ENCODE measurements around the gene PER1.

The PER1 gene

GRCh38 chr17:8091033-8091687, 61.0 kb downstream of the PER1 start:
- no peak for DNase-seq (ENCODE audit: low read depth, low spot score)

Data from brain pericyte (primary cell).